KMS-11 (cell line): Measurements from ENCODE around the gene ITGB7.

ENCODE experiments used
- H2AFZ ChIP-seq: fragments of 200-600 bp; sonication (generic); 2 replicates; pipeline ENCODE4 v1.6.1; 2016; ENCODE audit warnings: antibody characterized with exemption, mixed run types, low read depth
- H3K27ac ChIP-seq: fragments of 200-600 bp; sonication (generic); 2 replicates; pipeline ENCODE4 v1.6.1; 2016; ENCODE audit warnings: mild to moderate bottlenecking, mixed run types
- H3K27me3 ChIP-seq: fragments of 200-600 bp; sonication (generic); 2 replicates; pipeline ENCODE4 v1.6.1; 2017; ENCODE audit warnings: mild to moderate bottlenecking, low read depth, mixed run types, moderate library complexity; ENCODE audit not compliant: insufficient read depth
- H3K36me3 ChIP-seq: fragments of 200-600 bp; sonication (generic); 2 replicates; pipeline ENCODE4 v1.6.1; 2017; ENCODE audit warnings: mild to moderate bottlenecking, mixed run types; ENCODE audit not compliant: insufficient read depth
- H3K4me1 ChIP-seq: fragments of 200-600 bp; sonication (generic); 2 replicates; pipeline ENCODE4 v1.6.1; 2016; ENCODE audit warnings: mild to moderate bottlenecking, low read depth, mixed run types; ENCODE audit not compliant: poor library complexity, severe bottlenecking
- H3K4me2 ChIP-seq: fragments of 200-600 bp; sonication (generic); 2 replicates; pipeline ENCODE4 v1.7.0; 2016; ENCODE audit warnings: mild to moderate bottlenecking, mixed run types
- H3K4me3 ChIP-seq: fragments of 200-600 bp; sonication (generic); IDR thresholded peaks from 2 replicates; pipeline ENCODE4 v1.6.1; 2017; ENCODE audit warnings: low read depth, low read length, mixed read lengths; ENCODE audit not compliant: insufficient read depth
- H3K79me2 ChIP-seq: fragments of 200-600 bp; sonication (generic); 2 replicates; pipeline ENCODE4 v1.6.1; 2016; ENCODE audit warnings: low read depth, mixed run types; ENCODE audit not compliant: insufficient read depth
- H3K9ac ChIP-seq: fragments of 200-600 bp; sonication (generic); 2 replicates; pipeline ENCODE4 v1.6.1; 2016; ENCODE audit warnings: mild to moderate bottlenecking, mixed run types
- H4K20me1 ChIP-seq: fragments of 200-600 bp; sonication (generic); 2 replicates; pipeline ENCODE4 v1.6.1; 2016; ENCODE audit warnings: mild to moderate bottlenecking, mixed run types; ENCODE audit not compliant: insufficient read depth
- CTCF ChIP-seq: fragments of 200-600 bp; sonication (generic); conservative IDR thresholded peaks from 2 replicates; pipeline ENCODE4 v1.6.1; 2017; ENCODE audit warnings: low read depth, mild to moderate bottlenecking, antibody characterized with exemption, low read length, moderate library complexity, mixed read lengths

The ITGB7 gene

GRCh38 chr12:53182903-53183302 lies 24.1 kb downstream of the ITGB7 start:
- Histone ChIP-seq H3K27ac (no peak overlapping the region), H3K4me2 (peak overlapping the region; percentile 80), H3K79me2 (peaks cover 41% of the 10 kb centered on the region), H3K4me3 (no peak overlapping the region), H4K20me1 (no peaks in the 10 kb centered on the region), H2AFZ (no peak overlapping the region), H3K4me1 (peaks cover 53% of the 10 kb centered on the region), H3K36me3 (peaks cover 11% of the 10 kb centered on the region; the same call in 1 of the 2 replicates), H3K9ac (no peak overlapping the region), H3K27me3 (no peaks in the 10 kb centered on the region)
- no peak for TF ChIP-seq CTCF

- Histone ChIP-seq H3K4me3 (peak overlapping the region; percentile 66), H2AFZ (no peak overlapping the region), H3K4me2 (peak overlapping the region; percentile 80), H4K20me1 (no peaks in the 10 kb centered on the region), H3K27me3 (no peaks in the 10 kb centered on the region), H3K27ac (peak overlapping the region; percentile 79), H3K36me3 (peaks cover 6% of the 10 kb centered on the region; the same call in 1 of the 2 replicates), H3K79me2 (peaks cover 42% of the 10 kb centered on the region), H3K9ac (peak overlapping the region; percentile 62; the same call in 1 of the 2 replicates), H3K4me1 (peaks cover 55% of the 10 kb centered on the region)
- no peak; the same call in 1 of the 2 replicates for TF ChIP-seq CTCF
These were observed 25.1 kb downstream of the ITGB7 start for GRCh38 chr12:53181935-53182334.

- Histone ChIP-seq H3K4me2 (peak overlapping the region; percentile 80), H3K4me1 (peaks cover 62% of the 10 kb centered on the region), H2AFZ (peak overlapping the region; percentile 43), H3K36me3 (no peaks in the 10 kb centered on the region), H3K79me2 (peaks cover 42% of the 10 kb centered on the region), H3K27me3 (no peaks in the 10 kb centered on the region), H4K20me1 (no peaks in the 10 kb centered on the region), H3K9ac (peak overlapping the region; percentile 62), H3K27ac (peak overlapping the region; percentile 79), H3K4me3 (peak overlapping the region; percentile 66)
- TF ChIP-seq CTCF = no peak; the same call in 1 of the 2 replicates
These were observed 26.0 kb downstream of the ITGB7 start for GRCh38 chr12:53180931-53181645.

- no peaks in the 10 kb centered on the region for H4K20me1 ChIP-seq
- H3K27ac ChIP-seq = peak within 1 kb of the TSS; percentile 79
- TF ChIP-seq CTCF = no peak; the same call in 1 of the 2 replicates
- H3K9ac ChIP-seq = peak within 1 kb of the TSS; percentile 62
- no peaks in the 10 kb centered on the region for H3K27me3 ChIP-seq
- peaks cover 63% of the 10 kb centered on the region for H3K4me1 ChIP-seq
- peak within 1 kb of the TSS; percentile 96 for H3K4me3 ChIP-seq
- H3K79me2 ChIP-seq = peaks cover 42% of the 10 kb centered on the region
- H3K36me3 ChIP-seq = no peaks in the 10 kb centered on the region
- H2AFZ ChIP-seq = peak within 1 kb of the TSS; percentile 78
- peak within 1 kb of the TSS; percentile 80 for H3K4me2 ChIP-seq
These were observed 26.7 kb downstream of the ITGB7 start, which contains the start of the genes CSAD and ZNF740 for GRCh38 chr12:53180220-53180930. TSS of gene CSAD (minus strand) at chr12:53180925. CDS start at chr12:53173470, 7,455 bp downstream. TSS of gene ZNF740 (plus strand) at chr12:53180722. CDS start at chr12:53181984, 1,262 bp downstream.
